Lung (tissue), 12 donors: ENCODE measurements around the gene NRXN2. TPM values are rescaled to one million over a fixed set of nuclear protein-coding genes. Genes with fewer than 3 reads are reported as not detected.

Source experiments
- ATAC-seq: fragments of 200-7000 bp; cut with Tn5 transposase; one replicate; pipeline ENCODE4 v1.9.1; 2020; ENCODE audit warnings: moderate number of reproducible peaks; ENCODE audit not compliant: insufficient read depth, low FRiP score
- DNase-seq, 3 donors: peaks; one replicate each; pipeline ENCODE4 v3.0.0-alpha.2; 2013 to 2017
- H3K27ac ChIP-seq, 2 donors: one replicate each; pipeline ENCODE4 v1.5.1; 2013; ENCODE audit warnings: mild to moderate bottlenecking in 2 of 2, moderate library complexity in 2 of 2, control low read depth in 1 of 2, inconsistent platforms in 1 of 2, low read depth in 1 of 2, low read length in 1 of 2
- H3K27me3 ChIP-seq, 3 donors: one replicate each; pipeline ENCODE4 v1.5.1; 2013; ENCODE audit warnings: low read length in 2 of 3; ENCODE audit not compliant: control insufficient read depth in 3 of 3, insufficient read depth in 3 of 3
- H3K36me3 ChIP-seq, 4 donors: one replicate each; pipeline ENCODE4 v1.5.1; 2013; ENCODE audit warnings: low read length in 4 of 4, mild to moderate bottlenecking in 1 of 4, moderate library complexity in 1 of 4; ENCODE audit not compliant: control insufficient read depth in 4 of 4, insufficient read depth in 4 of 4
- H3K4me1 ChIP-seq, 5 donors: one replicate each; pipeline ENCODE4 v1.5.1; 2013; ENCODE audit warnings: low read length in 5 of 5, mild to moderate bottlenecking in 2 of 5, moderate library complexity in 1 of 5; ENCODE audit not compliant: control insufficient read depth in 5 of 5, insufficient read depth in 5 of 5
- H3K4me3 ChIP-seq: one replicate; pipeline ENCODE4 v1.5.1; 2013; ENCODE audit warnings: mild to moderate bottlenecking, control low read depth, moderate library complexity
- H3K9ac ChIP-seq, 2 donors: one replicate each; pipeline ENCODE4 v1.5.1; 2013; ENCODE audit warnings: low read length in 2 of 2, control low read depth in 1 of 2; ENCODE audit not compliant: insufficient read depth in 1 of 2
- H3K9me3 ChIP-seq, 4 donors: one replicate each; pipeline ENCODE4 v1.5.1; 2013; ENCODE audit warnings: low read length in 3 of 4, mild to moderate bottlenecking in 1 of 4, moderate library complexity in 1 of 4; ENCODE audit not compliant: control insufficient read depth in 4 of 4, insufficient read depth in 3 of 4
- CTCF ChIP-seq: IDR thresholded peaks from 2 replicates; pipeline ENCODE4 v1.5.1; 2012; ENCODE audit warnings: mild to moderate bottlenecking; ENCODE audit errors: control extremely low read depth, extremely low read depth
- WGBS, 2 donors: extraction: QIAGEN DNeasy Blood & Tissue Kit; methylation state at CpG; one replicate each; pipeline ENCODE4 v1.1.7; 2013; 5-methylcytosine and 5-hydroxymethylcytosine counted together
- polyA plus RNA-seq, 2 donors: library from polyadenylated mRNA; stranded (reverse); fragments of 200-250 nt; gene quantifications; one replicate each; pipeline ENCODE4 v1.2.1, GENCODE V29; 2013
- total RNA-seq, 2 donors: library from RNA; depleted of rRNA in 1 of 2; stranded (reverse); fragments of >200 nt in 1 of 2; gene quantifications; one replicate each; pipeline ENCODE4 v1.2.1, GENCODE V29; 2014 to 2021
- donor health status: control.
- donor health status: control.
- donor health status: Bipolar disorder and iron deficiency.
- donor health status: healthy.
- donor health status: DM: yes; HTN: yes; CAD: no.

NRXN2 gene
- total and polyA plus RNA-seq, 4 donors = 0.39 to 6.6 (median 1.1) TPM

GRCh38 chr11:64653388-64653973 lies 69.5 kb downstream of the NRXN2 start:
- no peak overlapping the region for H3K9ac ChIP-seq
- WGBS, 2 donors = 61 to 76% methylated on average over 13 of the region's 13 CpGs

GRCh38 chr11:64652586-64653387 lies 70.2 kb downstream of the NRXN2 start:
- Histone ChIP-seq H3K27ac (no peak overlapping the region), H3K4me1 (peaks cover 0 to 19% (median 0%) of the 10 kb centered on the region in 5 donors), H3K36me3 (no peaks in the 10 kb centered on the region), H3K27me3 (peaks cover 0 to 2% (median 0%) of the 10 kb centered on the region in 3 donors), H3K9ac (no peak overlapping the region), H3K9me3 (no peaks in the 10 kb centered on the region), H3K4me3 (no peak overlapping the region)
- 54 to 57% methylated on average over 13 of the region's 13 CpGs for WGBS, 2 donors
- ATAC-seq = no peak
- peak; percentile 79 for TF ChIP-seq CTCF
- peak; percentile 84 to 87 (median 85) for DNase-seq

More at GRCh38 chr11:64653388-64653973, 69.5 kb downstream of the NRXN2 start:
- no peak overlapping the region for H3K27ac ChIP-seq
- ATAC-seq (no peak), DNase-seq (no peak)
- no peak overlapping the region for H3K4me3 ChIP-seq
- H3K9me3 ChIP-seq = no peaks in the 10 kb centered on the region
- H3K4me1 ChIP-seq = peaks cover 0 to 19% (median 0%) of the 10 kb centered on the region in 5 donors
- H3K27me3 ChIP-seq = peaks cover 0 to 2% (median 0%) of the 10 kb centered on the region in 3 donors
- no peaks in the 10 kb centered on the region for H3K36me3 ChIP-seq
- no peak for TF ChIP-seq CTCF

- H3K27me3 ChIP-seq = peaks cover 0 to 10% (median 0%) of the 10 kb centered on the region in 3 donors
- no peaks in the 10 kb centered on the region for H3K9me3 ChIP-seq
- H3K36me3 ChIP-seq = peaks cover 0 to 2% (median 0%) of the 10 kb centered on the region in 4 donors
- 61% methylated on average over 18 of the region's 18 CpGs for WGBS, 2 donors
- H3K9ac ChIP-seq = no peak overlapping the region
- no peak for ATAC-seq
- TF ChIP-seq CTCF = peak; percentile 1
- H3K4me1 ChIP-seq = peaks cover 0 to 8% (median 0%) of the 10 kb centered on the region in 5 donors
- no peak overlapping the region for H3K4me3 ChIP-seq
- DNase-seq = peak; percentile 36 to 56 (median 41)
- H3K27ac ChIP-seq = no peak overlapping the region
Observed at GRCh38 chr11:64650923-64651523, 72.0 kb downstream of the NRXN2 start.
